Measurements from ENCODE around the gene CRIM1.

CRIM1 gene

DNA sequence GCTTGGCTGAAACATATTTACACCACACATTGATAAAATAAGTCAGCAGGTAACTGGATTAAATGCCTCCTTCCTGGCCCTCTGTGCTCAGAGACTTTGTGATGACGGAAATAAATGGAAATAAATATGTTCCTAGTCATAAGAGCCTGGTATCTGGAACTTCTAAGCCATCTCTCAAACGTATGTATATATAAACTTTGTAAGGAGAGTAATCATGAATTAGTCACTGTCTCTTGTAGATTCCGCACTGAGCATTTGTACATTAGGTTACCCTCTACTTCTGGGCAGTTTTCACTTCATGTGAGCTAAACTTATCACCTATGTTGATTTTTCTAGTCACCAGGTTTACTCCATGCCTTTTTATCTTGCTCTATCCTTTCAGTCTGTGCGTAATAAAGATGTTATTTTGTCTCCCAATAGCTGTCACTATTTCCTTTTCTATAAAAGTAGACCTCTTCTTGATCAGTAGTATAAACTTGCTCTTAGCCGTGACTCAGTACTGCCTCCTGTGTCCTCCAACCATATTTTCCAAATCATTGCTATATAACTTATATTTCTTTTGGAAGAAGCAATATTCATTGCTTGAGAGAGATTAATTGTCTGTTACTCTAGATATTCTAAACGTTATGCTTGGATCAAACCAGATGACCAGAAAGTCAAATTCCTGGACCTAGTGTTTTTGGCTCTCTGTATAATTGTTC lies 189.2 kb downstream of the CRIM1 start:
- TF ChIP-seq, protein P1, sequence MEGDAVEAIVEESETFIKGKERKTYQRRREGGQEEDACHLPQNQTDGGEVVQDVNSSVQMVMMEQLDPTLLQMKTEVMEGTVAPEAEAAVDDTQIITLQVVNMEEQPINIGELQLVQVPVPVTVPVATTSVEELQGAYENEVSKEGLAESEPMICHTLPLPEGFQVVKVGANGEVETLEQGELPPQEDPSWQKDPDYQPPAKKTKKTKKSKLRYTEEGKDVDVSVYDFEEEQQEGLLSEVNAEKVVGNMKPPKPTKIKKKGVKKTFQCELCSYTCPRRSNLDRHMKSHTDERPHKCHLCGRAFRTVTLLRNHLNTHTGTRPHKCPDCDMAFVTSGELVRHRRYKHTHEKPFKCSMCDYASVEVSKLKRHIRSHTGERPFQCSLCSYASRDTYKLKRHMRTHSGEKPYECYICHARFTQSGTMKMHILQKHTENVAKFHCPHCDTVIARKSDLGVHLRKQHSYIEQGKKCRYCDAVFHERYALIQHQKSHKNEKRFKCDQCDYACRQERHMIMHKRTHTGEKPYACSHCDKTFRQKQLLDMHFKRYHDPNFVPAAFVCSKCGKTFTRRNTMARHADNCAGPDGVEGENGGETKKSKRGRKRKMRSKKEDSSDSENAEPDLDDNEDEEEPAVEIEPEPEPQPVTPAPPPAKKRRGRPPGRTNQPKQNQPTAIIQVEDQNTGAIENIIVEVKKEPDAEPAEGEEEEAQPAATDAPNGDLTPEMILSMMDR (IDR thresholded peaks at IDR 0.05; ENCODE audit: control insufficient read depth, extremely low read depth, insufficient read depth), result no peak
- no peak for DNase-seq (ENCODE audit: low read depth)

DNA sequence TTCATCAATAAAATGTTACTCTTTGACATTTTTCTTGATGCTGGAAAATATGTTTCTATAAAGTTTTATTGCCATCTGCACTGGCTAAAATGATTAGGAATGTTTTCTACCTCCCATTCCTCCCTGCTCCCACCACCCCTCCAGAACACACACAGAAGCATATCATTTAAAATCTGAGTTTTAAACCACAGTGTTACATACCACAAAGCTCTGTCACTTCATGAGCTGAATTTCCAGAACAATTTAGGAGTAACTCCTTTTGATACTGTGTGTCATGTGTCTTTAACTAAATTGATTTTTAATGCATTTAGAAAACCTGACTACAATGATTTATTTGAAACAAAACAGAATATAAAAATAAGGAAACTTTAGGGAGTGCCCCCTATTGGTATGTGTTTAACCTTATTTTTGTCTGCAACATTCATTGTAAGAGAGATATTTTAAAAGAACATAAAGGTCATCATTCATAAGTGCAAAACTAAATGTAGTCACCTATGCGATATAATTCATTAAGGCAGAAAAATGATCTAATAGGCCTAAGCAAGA lies 190.4 kb downstream of the CRIM1 start:
- no peak for DNase-seq (ENCODE audit: low read depth)
- TF ChIP-seq, protein P1 (IDR thresholded peaks at IDR 0.05; ENCODE audit: control insufficient read depth, extremely low read depth, insufficient read depth), result no peak
- H3K4me3 ChIP-seq (ENCODE audit: low read depth, low read length), result no peak overlapping the region

More for the DNA sequence above, 189.2 kb downstream of the CRIM1 start:
- no peak overlapping the region for H3K4me3 ChIP-seq (ENCODE audit: low read depth, low read length)

DNA sequence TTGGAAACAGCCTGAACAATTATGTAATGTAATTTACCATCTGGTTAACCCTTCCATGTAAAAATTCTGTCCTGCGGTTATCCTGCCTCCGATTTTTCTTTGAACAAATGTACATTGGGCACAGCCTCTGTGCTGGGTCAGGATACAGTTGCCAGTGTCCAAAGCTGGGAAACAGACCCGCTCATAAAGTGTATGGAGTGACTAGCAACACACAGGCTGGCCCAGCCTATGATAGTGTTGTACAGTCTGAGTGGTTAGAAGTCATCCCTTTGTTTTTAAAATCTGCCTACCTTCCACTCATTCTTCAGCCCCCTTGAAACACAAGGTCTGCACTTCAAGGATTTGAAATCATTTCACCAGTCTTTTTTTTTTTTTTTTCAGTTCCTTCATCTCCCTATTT lies 192.3 kb downstream of the CRIM1 start:
- H3K4me3 ChIP-seq (ENCODE audit: low read depth, low read length), result no peak overlapping the region
- no peak for DNase-seq (ENCODE audit: low read depth)
- TF ChIP-seq, protein P1 (IDR thresholded peaks at IDR 0.05; ENCODE audit: control insufficient read depth, extremely low read depth, insufficient read depth), result no peak

DNA sequence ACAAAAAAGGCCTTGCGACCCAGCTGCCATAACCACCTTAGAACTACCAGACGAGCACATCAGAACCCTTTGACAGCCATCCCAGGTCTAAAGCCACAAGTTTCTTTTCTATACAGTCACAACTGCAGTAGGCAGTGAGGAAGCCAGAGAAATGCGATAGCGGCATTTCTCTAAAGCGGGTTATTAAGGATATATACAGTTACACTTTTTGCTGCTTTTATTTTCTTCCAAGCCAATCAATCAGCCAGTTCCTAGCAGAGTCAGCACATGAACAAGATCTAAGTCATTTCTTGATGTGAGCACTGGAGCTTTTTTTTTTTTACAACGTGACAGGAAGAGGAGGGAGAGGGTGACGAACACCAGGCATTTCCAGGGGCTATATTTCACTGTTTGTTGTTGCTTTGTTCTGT lies 193.6 kb downstream of the CRIM1 start:
- DNase-seq (ENCODE audit: low read depth), result no peak
- TF ChIP-seq, protein P1 (IDR thresholded peaks at IDR 0.05; ENCODE audit: control insufficient read depth, extremely low read depth, insufficient read depth), result no peak
- no peak overlapping the region for H3K4me3 ChIP-seq (ENCODE audit: low read depth, low read length)

DNA sequence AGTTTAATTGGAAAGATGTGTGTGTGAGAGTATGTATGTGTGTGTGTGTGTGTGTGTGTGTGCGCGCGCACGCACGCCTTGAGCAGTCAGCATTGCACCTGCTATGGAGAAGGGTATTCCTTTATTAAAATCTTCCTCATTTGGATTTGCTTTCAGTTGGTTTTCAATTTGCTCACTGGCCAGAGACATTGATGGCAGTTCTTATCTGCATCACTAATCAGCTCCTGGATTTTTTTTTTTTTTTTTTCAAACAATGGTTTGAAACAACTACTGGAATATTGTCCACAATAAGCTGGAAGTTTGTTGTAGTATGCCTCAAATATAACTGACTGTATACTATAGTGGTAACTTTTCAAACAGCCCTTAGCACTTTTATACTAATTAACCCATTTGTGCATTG lies 194.4 kb downstream of the CRIM1 start:
- DNase-seq (ENCODE audit: low read depth), result no peak
- TF ChIP-seq, protein P1 (IDR thresholded peaks at IDR 0.05; ENCODE audit: control insufficient read depth, extremely low read depth, insufficient read depth), result no peak
- no peak overlapping the region for H3K4me3 ChIP-seq (ENCODE audit: low read depth, low read length)

DNA sequence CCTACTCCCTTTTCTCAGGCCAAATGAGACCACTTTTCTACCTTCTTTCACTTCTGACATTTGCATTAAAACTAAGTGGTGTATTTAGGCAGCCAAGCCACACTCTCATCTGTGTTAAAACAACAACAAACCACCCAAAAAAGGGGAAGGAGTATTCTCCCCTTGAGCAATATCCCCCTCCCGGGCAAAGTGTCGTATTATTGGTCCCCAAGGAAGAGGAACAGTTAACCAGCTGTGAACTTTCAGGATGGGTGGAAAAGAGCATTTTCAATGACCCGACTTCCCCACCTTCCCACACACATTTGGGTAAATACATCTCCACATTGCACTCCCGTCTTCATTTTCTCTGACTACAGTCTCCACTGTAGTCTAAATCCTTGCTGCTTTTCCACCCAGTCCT lies 198.1 kb downstream of the CRIM1 start:
- no peak for DNase-seq (ENCODE audit: low read depth)
- TF ChIP-seq, protein P1 (IDR thresholded peaks at IDR 0.05; ENCODE audit: control insufficient read depth, extremely low read depth, insufficient read depth), result no peak
- H3K4me3 ChIP-seq (ENCODE audit: low read depth, low read length), result no peak overlapping the region

DNA sequence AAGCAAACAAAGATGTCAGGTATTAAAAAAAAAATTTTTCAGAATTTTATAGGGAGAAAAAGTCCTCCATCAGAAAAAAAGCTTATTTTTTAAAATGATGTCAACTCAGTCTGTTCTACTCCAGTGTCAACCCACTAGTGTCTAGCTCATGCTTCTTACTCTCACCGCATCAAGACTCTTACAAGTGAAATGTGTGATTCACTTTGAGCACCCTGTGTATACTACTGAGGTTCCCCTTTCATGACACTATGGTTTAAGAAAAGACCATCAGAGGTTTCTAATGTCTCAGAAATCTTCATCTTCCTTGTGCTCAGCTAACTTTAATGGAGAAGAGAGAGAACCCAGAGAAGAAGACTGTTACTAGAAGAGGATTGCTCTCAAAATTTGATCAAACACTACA lies 199.0 kb downstream of the CRIM1 start:
- DNase-seq (ENCODE audit: low read depth), result no peak
- no peak overlapping the region for H3K4me3 ChIP-seq (ENCODE audit: low read depth, low read length)
- TF ChIP-seq, protein P1 (IDR thresholded peaks at IDR 0.05; ENCODE audit: control insufficient read depth, extremely low read depth, insufficient read depth), result no peak

All from LNCaP clone FGC (cell line).